WTC11 (cell line): ENCODE measurements around the gene PLXNC1. TPM values are rescaled to one million over a fixed set of nuclear protein-coding genes. Genes with fewer than 3 reads are reported as not detected.
A peak's percentile ranks its signal among the peaks of the same experiment; 100 is the strongest.

Experiments
- ATAC-seq: fragments of 200-7000 bp; cut with Tn5 transposase; 2 replicates; pipeline ENCODE4 v1.10.0; 2021; ENCODE audit warnings: mild to moderate bottlenecking, moderate library complexity
- CTCF ChIA-PET: fragments of 300-600 bp; sonication (Branson Sonifier 250); formaldehyde crosslinking; loops from one replicate; lab custom pipeline; 2021; ENCODE audit warnings: antibody characterized with exemption; lab: Charles Lee
- POLR2A ChIA-PET: fragments of 350-600 bp; sonication (Branson Sonifier 250); formaldehyde crosslinking; loops from one replicate; lab custom pipeline; 2021; ENCODE audit warnings: antibody characterized with exemption; lab: Charles Lee
- DNase-seq: peaks from one replicate; pipeline ENCODE4 v3.0.0; 2021; ENCODE audit warnings: low spot score
- H3K27ac Mint-ChIP-seq: 2 replicates; pipeline ENCODE4 v1.8.0; 2021; ENCODE audit warnings: mixed read lengths
- H3K27me3 Mint-ChIP-seq: 2 replicates; pipeline ENCODE4 v1.8.0; 2021; ENCODE audit warnings: low read depth, mild to moderate bottlenecking, moderate library complexity, mixed read lengths
- H3K36me3 Mint-ChIP-seq: 2 replicates; pipeline ENCODE4 v1.8.0; 2021; ENCODE audit warnings: mixed read lengths
- H3K4me1 Mint-ChIP-seq: 2 replicates; pipeline ENCODE4 v1.8.0; 2022; ENCODE audit warnings: mixed read lengths
- H3K4me3 Mint-ChIP-seq: 2 replicates; pipeline ENCODE4 v1.8.0; 2021; ENCODE audit warnings: mild to moderate bottlenecking, moderate library complexity, mixed read lengths
- H3K9me3 Mint-ChIP-seq: 2 replicates; pipeline ENCODE4 v1.8.0; 2021; ENCODE audit warnings: mixed read lengths
- AR ChIP-seq: fragments of 250-450 bp; sonication (Bioruptor Pico); IDR thresholded peaks from 2 replicates; pipeline ENCODE4 v1.9.0; 2021; ENCODE audit warnings: mild to moderate bottlenecking
- CBFB ChIP-seq: sonication (generic); formaldehyde crosslinking; IDR thresholded peaks from 2 replicates; pipeline ENCODE4 v1.8.1; 2022; ENCODE audit warnings: mild to moderate bottlenecking, low read depth, missing genetic modification reagents
- NFATC4 ChIP-seq: fragments of 250-450 bp; sonication (Bioruptor Pico); IDR thresholded peaks from 2 replicates; pipeline ENCODE4 v1.9.0; 2021; ENCODE audit warnings: mild to moderate bottlenecking
- NR2C2 ChIP-seq: sonication (generic); formaldehyde crosslinking; IDR thresholded peaks from 2 replicates; pipeline ENCODE4 v1.8.0; 2022; ENCODE audit warnings: mild to moderate bottlenecking, missing genetic modification reagents
- PREB ChIP-seq: sonication (generic); formaldehyde crosslinking; IDR thresholded peaks from 2 replicates; pipeline ENCODE4 v1.8.1; 2022; ENCODE audit warnings: mild to moderate bottlenecking, missing genetic modification reagents, moderate library complexity, borderline replicate concordance
- PRRX2 ChIP-seq: fragments of 250-450 bp; sonication (Bioruptor Pico); IDR thresholded peaks from 2 replicates; pipeline ENCODE4 v1.8.0; 2021; ENCODE audit warnings: mild to moderate bottlenecking
- ZNF396 ChIP-seq: fragments of 250-450 bp; sonication (Bioruptor Pico); IDR thresholded peaks from 2 replicates; pipeline ENCODE4 v1.8.0; 2021; ENCODE audit warnings: mild to moderate bottlenecking, moderate library complexity, borderline replicate concordance
- ZNF423 ChIP-seq: fragments of 250-450 bp; sonication (Bioruptor Pico); IDR thresholded peaks from 2 replicates; pipeline ENCODE4 v2.1.2; 2022; ENCODE audit warnings: mild to moderate bottlenecking, moderate library complexity
- total RNA-seq: library from RNA; stranded (reverse); gene quantifications from 3 replicates; pipeline ENCODE4 v1.2.3, GENCODE V29; 2021
- TF ChIP-seq, protein P1 (sequence below): sonication (generic); formaldehyde crosslinking; IDR thresholded peaks from 2 replicates; pipeline ENCODE4 v1.8.0; 2022; ENCODE audit warnings: mild to moderate bottlenecking, missing genetic modification reagents
- TF ChIP-seq, protein P2 (sequence below): sonication (generic); formaldehyde crosslinking; IDR thresholded peaks from 2 replicates; pipeline ENCODE4 v1.8.0; 2023; ENCODE audit warnings: mild to moderate bottlenecking, missing genetic modification reagents
- TF ChIP-seq, protein P3 (sequence below): sonication (generic); formaldehyde crosslinking; IDR thresholded peaks from 2 replicates; pipeline ENCODE4 v1.8.0; 2023; ENCODE audit warnings: missing genetic modification reagents, mild to moderate bottlenecking, borderline replicate concordance

Gene PLXNC1
- total RNA-seq, 1 experiment from 2014 or later, result 3.1 TPM

- H3K27me3 Mint-ChIP-seq, result no peaks in the 10 kb centered on the region
- no peak for ATAC-seq
- no peaks in the 10 kb centered on the region for H3K9me3 Mint-ChIP-seq
- no peak overlapping the region for H3K27ac Mint-ChIP-seq
- H3K4me1 Mint-ChIP-seq, result peaks cover 48% of the 10 kb centered on the region
- CTCF ChIA-PET, result interaction anchor here (0.6 kb wide), 1 partner anchor 80 kb away, joined by 3 read pairs; no protein-coding TSS in a partner anchor
- POLR2A ChIA-PET, result no interaction called here
- H3K36me3 Mint-ChIP-seq, result no peaks in the 10 kb centered on the region
- no peak for DNase-seq
- TF ChIP-seq ZNF396 (CRISPR knock-in tag) (no peak), NFATC4 (CRISPR knock-in tag) (no peak), NR2C2 (CRISPR knock-in tag) (no peak)
- TF ChIP-seq, all 79 proteins: peak for 0
- no peak overlapping the region for H3K4me3 Mint-ChIP-seq
Measured at GRCh38 chr12:94285943-94286582, 137.7 kb downstream of the PLXNC1 start.

DNA sequence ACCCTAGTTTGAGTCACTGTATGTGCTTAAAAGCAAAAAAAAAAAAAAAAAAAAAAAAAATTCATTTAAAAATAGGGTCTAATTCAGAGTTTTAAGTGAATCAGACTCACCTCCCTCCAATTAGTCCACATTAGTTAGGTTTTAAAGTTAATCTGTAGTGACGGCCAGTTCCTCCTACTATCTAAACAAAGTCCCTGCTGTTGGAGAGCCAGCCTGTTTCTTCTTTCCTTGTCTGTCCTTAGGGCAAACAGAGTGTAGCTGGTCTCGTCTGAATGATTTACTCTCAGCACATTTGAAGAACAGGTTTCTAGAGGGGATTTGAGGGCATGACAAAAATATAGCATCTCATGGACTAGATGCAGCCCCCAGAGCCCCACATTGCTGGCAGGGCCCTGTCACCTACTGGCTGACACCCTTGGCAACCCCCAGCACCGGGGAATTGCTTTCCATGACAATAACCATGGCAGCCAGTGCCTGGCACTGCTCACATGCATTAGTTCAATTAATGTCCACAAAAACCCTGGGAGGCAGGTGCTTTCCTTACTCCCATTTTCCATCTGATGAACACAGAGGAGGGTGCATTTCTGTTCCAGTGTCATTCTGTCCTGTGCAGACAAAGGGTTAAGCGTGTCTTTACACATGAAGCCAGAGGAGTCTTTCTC is 138.3 kb downstream of the PLXNC1 start:
- ChIA-PET CTCF (interaction anchor here (0.7 kb wide), 1 partner anchor 147 kb away, joined by 4 read pairs; no protein-coding TSS in a partner anchor), POLR2A (no interaction called here)
- DNase-seq (no peak), ATAC-seq (peak; percentile 18; the same call in 1 of the 2 replicates)
- no peak overlapping the region for H3K4me3 Mint-ChIP-seq
- no peaks in the 10 kb centered on the region for H3K27me3 Mint-ChIP-seq
- H3K4me1 Mint-ChIP-seq, result peaks cover 50% of the 10 kb centered on the region
- H3K36me3 Mint-ChIP-seq, result no peaks in the 10 kb centered on the region
- H3K27ac Mint-ChIP-seq, result 0 out of 2 replicates have a peak overlapping the region, but pooled peaks have one; percentile 40
- no peaks in the 10 kb centered on the region for H3K9me3 Mint-ChIP-seq
- TF ChIP-seq, protein P1, sequence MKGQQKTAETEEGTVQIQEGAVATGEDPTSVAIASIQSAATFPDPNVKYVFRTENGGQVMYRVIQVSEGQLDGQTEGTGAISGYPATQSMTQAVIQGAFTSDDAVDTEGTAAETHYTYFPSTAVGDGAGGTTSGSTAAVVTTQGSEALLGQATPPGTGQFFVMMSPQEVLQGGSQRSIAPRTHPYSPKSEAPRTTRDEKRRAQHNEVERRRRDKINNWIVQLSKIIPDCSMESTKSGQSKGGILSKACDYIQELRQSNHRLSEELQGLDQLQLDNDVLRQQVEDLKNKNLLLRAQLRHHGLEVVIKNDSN (CRISPR knock-in tag), result no peak
- TF ChIP-seq, protein P2, sequence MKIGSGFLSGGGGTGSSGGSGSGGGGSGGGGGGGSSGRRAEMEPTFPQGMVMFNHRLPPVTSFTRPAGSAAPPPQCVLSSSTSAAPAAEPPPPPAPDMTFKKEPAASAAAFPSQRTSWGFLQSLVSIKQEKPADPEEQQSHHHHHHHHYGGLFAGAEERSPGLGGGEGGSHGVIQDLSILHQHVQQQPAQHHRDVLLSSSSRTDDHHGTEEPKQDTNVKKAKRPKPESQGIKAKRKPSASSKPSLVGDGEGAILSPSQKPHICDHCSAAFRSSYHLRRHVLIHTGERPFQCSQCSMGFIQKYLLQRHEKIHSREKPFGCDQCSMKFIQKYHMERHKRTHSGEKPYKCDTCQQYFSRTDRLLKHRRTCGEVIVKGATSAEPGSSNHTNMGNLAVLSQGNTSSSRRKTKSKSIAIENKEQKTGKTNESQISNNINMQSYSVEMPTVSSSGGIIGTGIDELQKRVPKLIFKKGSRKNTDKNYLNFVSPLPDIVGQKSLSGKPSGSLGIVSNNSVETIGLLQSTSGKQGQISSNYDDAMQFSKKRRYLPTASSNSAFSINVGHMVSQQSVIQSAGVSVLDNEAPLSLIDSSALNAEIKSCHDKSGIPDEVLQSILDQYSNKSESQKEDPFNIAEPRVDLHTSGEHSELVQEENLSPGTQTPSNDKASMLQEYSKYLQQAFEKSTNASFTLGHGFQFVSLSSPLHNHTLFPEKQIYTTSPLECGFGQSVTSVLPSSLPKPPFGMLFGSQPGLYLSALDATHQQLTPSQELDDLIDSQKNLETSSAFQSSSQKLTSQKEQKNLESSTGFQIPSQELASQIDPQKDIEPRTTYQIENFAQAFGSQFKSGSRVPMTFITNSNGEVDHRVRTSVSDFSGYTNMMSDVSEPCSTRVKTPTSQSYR (CRISPR knock-in tag), result no peak
- no peak for TF ChIP-seq CBFB (CRISPR knock-in tag)
- TF ChIP-seq, protein P3, sequence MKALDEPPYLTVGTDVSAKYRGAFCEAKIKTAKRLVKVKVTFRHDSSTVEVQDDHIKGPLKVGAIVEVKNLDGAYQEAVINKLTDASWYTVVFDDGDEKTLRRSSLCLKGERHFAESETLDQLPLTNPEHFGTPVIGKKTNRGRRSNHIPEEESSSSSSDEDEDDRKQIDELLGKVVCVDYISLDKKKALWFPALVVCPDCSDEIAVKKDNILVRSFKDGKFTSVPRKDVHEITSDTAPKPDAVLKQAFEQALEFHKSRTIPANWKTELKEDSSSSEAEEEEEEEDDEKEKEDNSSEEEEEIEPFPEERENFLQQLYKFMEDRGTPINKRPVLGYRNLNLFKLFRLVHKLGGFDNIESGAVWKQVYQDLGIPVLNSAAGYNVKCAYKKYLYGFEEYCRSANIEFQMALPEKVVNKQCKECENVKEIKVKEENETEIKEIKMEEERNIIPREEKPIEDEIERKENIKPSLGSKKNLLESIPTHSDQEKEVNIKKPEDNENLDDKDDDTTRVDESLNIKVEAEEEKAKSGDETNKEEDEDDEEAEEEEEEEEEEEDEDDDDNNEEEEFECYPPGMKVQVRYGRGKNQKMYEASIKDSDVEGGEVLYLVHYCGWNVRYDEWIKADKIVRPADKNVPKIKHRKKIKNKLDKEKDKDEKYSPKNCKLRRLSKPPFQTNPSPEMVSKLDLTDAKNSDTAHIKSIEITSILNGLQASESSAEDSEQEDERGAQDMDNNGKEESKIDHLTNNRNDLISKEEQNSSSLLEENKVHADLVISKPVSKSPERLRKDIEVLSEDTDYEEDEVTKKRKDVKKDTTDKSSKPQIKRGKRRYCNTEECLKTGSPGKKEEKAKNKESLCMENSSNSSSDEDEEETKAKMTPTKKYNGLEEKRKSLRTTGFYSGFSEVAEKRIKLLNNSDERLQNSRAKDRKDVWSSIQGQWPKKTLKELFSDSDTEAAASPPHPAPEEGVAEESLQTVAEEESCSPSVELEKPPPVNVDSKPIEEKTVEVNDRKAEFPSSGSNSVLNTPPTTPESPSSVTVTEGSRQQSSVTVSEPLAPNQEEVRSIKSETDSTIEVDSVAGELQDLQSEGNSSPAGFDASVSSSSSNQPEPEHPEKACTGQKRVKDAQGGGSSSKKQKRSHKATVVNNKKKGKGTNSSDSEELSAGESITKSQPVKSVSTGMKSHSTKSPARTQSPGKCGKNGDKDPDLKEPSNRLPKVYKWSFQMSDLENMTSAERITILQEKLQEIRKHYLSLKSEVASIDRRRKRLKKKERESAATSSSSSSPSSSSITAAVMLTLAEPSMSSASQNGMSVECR (CRISPR knock-in tag), result no peak
- no peak for TF ChIP-seq AR (CRISPR knock-in tag)
- no peak for TF ChIP-seq PRRX2 (CRISPR knock-in tag)
- TF ChIP-seq PREB (CRISPR knock-in tag), result no peak
- no peak for TF ChIP-seq ZNF423
